ENCODE measurements around the gene GRID1.

The GRID1 gene

DNA sequence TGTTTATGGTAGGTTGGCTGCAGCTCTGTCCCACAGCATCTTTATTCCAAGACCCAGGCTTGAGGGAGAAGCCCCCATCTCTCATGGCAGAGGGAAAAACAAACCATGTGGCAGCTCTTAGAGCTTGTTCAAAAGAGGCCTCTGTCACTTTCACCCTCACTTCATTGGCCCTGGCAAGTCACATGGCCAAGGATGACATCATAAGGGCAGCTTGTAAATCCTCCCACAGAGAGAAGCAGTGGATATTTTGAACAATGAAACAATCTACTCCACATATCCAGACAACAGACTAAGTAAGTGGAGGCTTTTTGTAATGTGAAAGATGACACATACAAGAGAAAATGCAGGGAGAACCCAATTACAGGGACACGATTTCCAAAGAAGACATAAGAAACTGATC lies 108.1 kb downstream of the GRID1 start:
- no peak for DNase-seq (ENCODE audit: low spot score)
- TF ChIP-seq, protein P1, sequence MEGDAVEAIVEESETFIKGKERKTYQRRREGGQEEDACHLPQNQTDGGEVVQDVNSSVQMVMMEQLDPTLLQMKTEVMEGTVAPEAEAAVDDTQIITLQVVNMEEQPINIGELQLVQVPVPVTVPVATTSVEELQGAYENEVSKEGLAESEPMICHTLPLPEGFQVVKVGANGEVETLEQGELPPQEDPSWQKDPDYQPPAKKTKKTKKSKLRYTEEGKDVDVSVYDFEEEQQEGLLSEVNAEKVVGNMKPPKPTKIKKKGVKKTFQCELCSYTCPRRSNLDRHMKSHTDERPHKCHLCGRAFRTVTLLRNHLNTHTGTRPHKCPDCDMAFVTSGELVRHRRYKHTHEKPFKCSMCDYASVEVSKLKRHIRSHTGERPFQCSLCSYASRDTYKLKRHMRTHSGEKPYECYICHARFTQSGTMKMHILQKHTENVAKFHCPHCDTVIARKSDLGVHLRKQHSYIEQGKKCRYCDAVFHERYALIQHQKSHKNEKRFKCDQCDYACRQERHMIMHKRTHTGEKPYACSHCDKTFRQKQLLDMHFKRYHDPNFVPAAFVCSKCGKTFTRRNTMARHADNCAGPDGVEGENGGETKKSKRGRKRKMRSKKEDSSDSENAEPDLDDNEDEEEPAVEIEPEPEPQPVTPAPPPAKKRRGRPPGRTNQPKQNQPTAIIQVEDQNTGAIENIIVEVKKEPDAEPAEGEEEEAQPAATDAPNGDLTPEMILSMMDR (IDR thresholded peaks at IDR 0.05; ENCODE audit: extremely low read depth, insufficient read depth, missing control alignments): no peak
- in situ Hi-C loops (cut with MboI; ENCODE audit: low pct_unique_long_range_greater_than_20kb, low sequenced_read_pairs, unreplicated experiment): no loop called here

DNA sequence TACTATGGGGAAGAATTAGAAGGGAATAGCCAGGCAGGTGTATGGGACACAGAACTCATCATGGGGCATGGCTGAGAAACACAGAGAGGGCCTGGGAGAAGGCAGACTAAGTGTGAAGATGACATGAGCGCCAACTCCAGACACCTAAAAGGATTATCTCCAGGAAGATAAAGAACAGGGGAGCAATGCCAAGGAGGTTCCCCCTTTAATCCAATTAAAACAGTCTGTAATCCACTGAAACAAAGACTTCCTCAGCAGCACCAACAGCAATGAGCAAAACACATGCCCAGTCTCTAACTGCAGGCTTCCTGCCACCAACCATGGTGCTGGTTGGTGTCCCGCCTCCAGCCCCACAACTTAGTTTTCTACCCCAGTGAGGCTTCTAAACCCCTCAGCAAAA lies 108.9 kb downstream of the GRID1 start:
- TF ChIP-seq, protein P1 (IDR thresholded peaks at IDR 0.05; ENCODE audit: extremely low read depth, insufficient read depth, missing control alignments): no peak
- DNase-seq (ENCODE audit: low spot score): no peak
- in situ Hi-C loops (cut with MboI; ENCODE audit: low pct_unique_long_range_greater_than_20kb, low sequenced_read_pairs, unreplicated experiment): no loop called here

DNA sequence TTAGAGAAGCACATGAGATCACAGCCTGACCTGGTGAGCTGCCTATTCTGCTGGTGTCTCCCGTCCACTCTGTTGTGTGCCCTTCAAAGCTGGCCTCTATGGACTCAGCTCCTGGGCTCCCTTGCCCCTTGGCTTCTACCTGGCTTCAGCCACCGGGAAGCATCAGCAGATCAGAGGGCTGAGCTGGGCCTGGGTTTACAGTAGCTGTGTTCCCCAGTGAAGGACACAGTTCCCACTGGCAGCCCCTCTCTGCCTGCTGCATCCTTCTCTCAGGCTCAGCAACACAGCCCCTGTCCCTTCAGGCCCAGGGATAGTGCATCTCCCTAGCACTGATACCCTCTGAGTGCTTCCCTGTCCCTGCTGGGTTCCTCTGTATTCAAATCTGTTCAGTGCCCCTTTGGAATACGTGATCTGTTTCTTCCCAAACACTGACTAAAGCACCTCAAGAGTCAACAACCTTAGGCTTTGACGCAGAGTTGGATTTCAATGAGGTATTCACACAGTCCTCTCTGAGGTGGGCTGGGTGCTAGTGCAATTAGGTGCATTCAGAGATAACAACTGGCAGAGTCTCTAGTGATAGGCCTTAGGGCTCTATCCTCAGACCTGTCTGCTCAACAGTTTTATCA lies 109.8 kb downstream of the GRID1 start:
- TF ChIP-seq, protein P1 (IDR thresholded peaks at IDR 0.05; ENCODE audit: extremely low read depth, insufficient read depth, missing control alignments): no peak
- DNase-seq (ENCODE audit: low spot score): no peak
- in situ Hi-C loops (cut with MboI; ENCODE audit: low pct_unique_long_range_greater_than_20kb, low sequenced_read_pairs, unreplicated experiment): no loop called here

- in situ Hi-C loops (cut with MboI; ENCODE audit: low pct_unique_long_range_greater_than_20kb, low sequenced_read_pairs, unreplicated experiment): no loop called here
- TF ChIP-seq, protein P1 (IDR thresholded peaks at IDR 0.05; ENCODE audit: extremely low read depth, insufficient read depth, missing control alignments): no peak
- no peak for DNase-seq (ENCODE audit: low spot score)
These were observed 111.0 kb downstream of the GRID1 start for GRCh38 chr10:86255405-86256251.

DNA sequence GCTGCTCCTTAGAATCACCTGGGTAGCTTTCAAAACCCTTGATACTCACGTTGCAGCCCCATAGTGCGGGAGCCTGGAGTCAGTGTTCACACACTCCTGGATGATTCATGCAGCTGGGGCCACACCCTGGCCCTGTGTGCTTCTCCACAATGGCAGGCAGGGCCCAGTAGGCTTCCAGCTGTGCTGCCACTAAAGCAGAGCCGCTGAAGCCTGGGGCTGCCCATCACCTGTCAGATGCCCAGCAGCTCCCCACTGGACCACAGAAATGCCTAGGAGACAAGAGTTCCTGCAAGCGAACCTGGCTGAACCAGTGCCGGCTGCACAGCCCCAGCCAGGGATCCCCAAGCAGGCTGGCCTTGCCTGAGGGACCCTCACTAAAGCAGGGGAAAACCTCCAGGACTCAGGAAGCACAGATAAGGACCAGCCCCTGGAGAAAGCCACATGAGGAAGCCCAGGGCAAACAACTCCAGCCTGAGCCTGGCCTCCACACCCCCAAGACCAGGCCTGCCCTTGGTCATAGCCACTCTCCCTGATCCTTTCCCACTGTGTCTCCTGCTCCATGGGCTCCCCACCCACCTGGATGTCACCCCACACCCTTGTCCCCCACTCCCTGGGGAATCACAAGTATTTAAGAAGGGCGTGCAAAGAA lies 111.9 kb downstream of the GRID1 start:
- in situ Hi-C loops (cut with MboI; ENCODE audit: low pct_unique_long_range_greater_than_20kb, low sequenced_read_pairs, unreplicated experiment): no loop called here
- TF ChIP-seq, protein P1 (IDR thresholded peaks at IDR 0.05; ENCODE audit: extremely low read depth, insufficient read depth, missing control alignments): no peak
- DNase-seq (ENCODE audit: low spot score): no peak

DNA sequence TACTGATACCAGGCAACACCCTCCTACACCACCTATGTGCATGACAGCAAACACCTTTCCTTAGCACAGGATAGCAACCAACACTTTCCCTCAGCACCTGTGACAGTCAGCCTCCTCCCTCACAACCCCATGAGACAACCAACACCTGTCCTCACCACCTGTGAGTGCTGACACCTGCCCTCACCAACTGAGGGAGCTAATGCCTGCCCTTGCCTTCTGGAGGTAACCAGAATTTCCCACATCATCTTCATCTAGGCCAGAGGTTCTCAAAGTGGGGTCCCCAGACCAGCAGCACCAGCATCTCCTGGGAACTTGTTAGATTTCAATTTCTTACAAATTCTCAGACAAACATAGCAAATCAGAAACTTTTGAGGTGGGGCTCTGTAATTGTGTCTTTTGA lies 112.5 kb downstream of the GRID1 start:
- in situ Hi-C loops (cut with MboI; ENCODE audit: low pct_unique_long_range_greater_than_20kb, low sequenced_read_pairs, unreplicated experiment): no loop called here

More for the DNA sequence above, 112.5 kb downstream of the GRID1 start:
- DNase-seq (ENCODE audit: low spot score): no peak
- TF ChIP-seq, protein P1 (IDR thresholded peaks at IDR 0.05; ENCODE audit: extremely low read depth, insufficient read depth, missing control alignments): no peak
